ENCODE results near the gene GSK3B. TPM values are rescaled to one million over a fixed set of nuclear protein-coding genes. Genes with fewer than 3 reads are reported as not detected.

Gene GSK3B
- total and polyA plus RNA-seq, 2 experiments from 2014 or later, result 18.1 to 48.8 TPM

GRCh38 chr3:120130656-120131055 lies 36.4 kb upstream of the GSK3B start:
- Histone ChIP-seq H3K4me3 (no peak overlapping the region), H3K79me2 (no peaks in the 10 kb centered on the region), H3K4me2 (no peak overlapping the region), H3K4me1 (ENCODE audit: insufficient read depth) (no peaks in the 10 kb centered on the region), H4K20me1 (ENCODE audit: insufficient read depth, poor library complexity, severe bottlenecking) (no peaks in the 10 kb centered on the region), H2AFZ (no peak overlapping the region), H3K9me3 (ENCODE audit: low read depth) (no peaks in the 10 kb centered on the region), H3K27me3 (no peaks in the 10 kb centered on the region), H3K36me3 (replicated peaks; ENCODE audit: insufficient read depth, low read depth) (no peaks in the 10 kb centered on the region), H3K27ac (no peak overlapping the region), H3K9me2 (replicated peaks; ENCODE audit: insufficient read depth) (no peaks in the 10 kb centered on the region)
- DNase-seq (ENCODE audit: low spot score), result no peak
- no peak for TF ChIP-seq CTCF (IDR thresholded peaks at IDR 0.05; ENCODE audit: poor library complexity)
- no peak for TF ChIP-seq EZH2phosphoT487 (IDR thresholded peaks at IDR 0.05; ENCODE audit: low read depth, severe bottlenecking, unreplicated experiment)
- TF ChIP-seq EZH2 (IDR thresholded peaks at IDR 0.05; ENCODE audit: borderline replicate concordance), result no peak
- WGBS (ENCODE audit: low lambda C conversion rate, missing lambda C conversion rate), result 77% methylated on average over 3 of the region's 3 CpGs

DNA sequence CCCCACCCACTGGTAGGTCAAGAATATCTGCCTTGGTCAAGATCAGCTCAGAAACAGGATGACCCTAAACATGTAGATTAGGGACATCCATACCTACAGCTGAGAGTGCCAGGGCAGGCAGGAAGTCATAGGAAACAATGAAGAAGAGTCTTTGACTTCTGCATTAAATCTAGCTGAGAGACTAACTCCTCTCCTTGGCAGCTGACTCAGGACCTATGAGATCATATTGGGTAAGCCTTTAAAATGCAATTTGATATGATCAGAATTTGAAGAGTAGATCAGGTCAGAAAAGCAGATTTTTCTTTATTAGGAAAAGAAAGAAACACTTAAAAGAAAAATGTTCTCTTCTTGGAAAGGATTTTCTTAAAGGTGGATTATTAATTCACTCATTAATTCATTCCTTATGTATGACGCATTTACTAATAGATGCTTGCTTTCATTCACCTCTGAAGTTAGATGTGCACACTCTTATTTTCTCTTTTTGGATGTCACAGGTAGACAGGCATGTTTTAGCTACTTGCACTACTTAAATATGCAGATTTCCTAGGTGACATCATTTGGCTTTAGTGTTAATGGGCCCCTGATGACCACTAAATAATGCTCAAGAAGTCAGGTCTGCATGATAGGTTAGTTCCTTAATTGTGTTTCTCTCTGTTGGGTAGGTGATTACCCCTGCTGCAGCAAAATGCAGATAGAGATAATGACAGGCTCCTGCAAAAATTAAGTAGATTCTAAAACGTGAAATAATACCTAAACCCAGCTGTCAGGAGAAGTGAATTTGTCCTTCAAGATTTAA lies 35.7 kb upstream of the GSK3B start:
- no peaks in the 10 kb centered on the region for H3K9me2 ChIP-seq (replicated peaks; ENCODE audit: insufficient read depth)
- H3K9me3 ChIP-seq (ENCODE audit: low read depth), result no peaks in the 10 kb centered on the region
- H3K27me3 ChIP-seq, result no peaks in the 10 kb centered on the region
- H4K20me1 ChIP-seq (ENCODE audit: insufficient read depth, poor library complexity, severe bottlenecking), result no peaks in the 10 kb centered on the region
- H3K4me1 ChIP-seq (ENCODE audit: insufficient read depth), result no peaks in the 10 kb centered on the region
- 85% methylated on average over 2 of the region's 2 CpGs for WGBS (ENCODE audit: low lambda C conversion rate, missing lambda C conversion rate)
- DNase-seq (ENCODE audit: low spot score), result no peak
- H3K27ac ChIP-seq, result no peak overlapping the region
- no peaks in the 10 kb centered on the region for H3K36me3 ChIP-seq (replicated peaks; ENCODE audit: insufficient read depth, low read depth)
- no peaks in the 10 kb centered on the region for H3K79me2 ChIP-seq
- no peak overlapping the region for H3K4me2 ChIP-seq
- no peak overlapping the region for H3K4me3 ChIP-seq
- no peak for TF ChIP-seq EZH2phosphoT487 (IDR thresholded peaks at IDR 0.05; ENCODE audit: low read depth, severe bottlenecking, unreplicated experiment)
- no peak for TF ChIP-seq EZH2 (IDR thresholded peaks at IDR 0.05; ENCODE audit: borderline replicate concordance)
- TF ChIP-seq CTCF (IDR thresholded peaks at IDR 0.05; ENCODE audit: poor library complexity), result no peak
- H2AFZ ChIP-seq, result no peak overlapping the region

DNA sequence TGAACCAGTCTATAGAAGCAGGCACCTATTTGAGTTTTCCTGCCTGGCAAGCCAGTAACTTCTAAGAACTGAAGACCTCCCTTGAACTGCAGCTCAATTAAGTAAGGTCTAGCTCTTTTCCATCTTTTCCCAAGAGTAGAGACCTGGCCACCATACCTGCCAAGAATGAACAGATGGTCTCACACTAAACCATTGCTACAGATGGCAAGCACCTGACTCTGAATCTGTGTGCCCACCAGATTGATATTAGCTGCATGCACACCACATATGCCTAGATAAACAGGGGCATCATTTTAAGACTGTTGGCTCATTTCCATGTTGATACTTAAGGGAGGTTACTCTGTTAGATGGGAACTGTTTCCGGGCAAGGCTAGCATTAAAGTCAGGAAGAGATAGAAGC lies 34.8 kb upstream of the GSK3B start:
- no peaks in the 10 kb centered on the region for H3K27me3 ChIP-seq
- WGBS (ENCODE audit: low lambda C conversion rate, missing lambda C conversion rate), result 88% methylated on average over 1 of the region's 1 CpG
- H3K4me1 ChIP-seq (ENCODE audit: insufficient read depth), result no peaks in the 10 kb centered on the region
- H3K4me2 ChIP-seq, result no peak overlapping the region
- H3K27ac ChIP-seq, result no peak overlapping the region
- no peaks in the 10 kb centered on the region for H3K36me3 ChIP-seq (replicated peaks; ENCODE audit: insufficient read depth, low read depth)
- no peaks in the 10 kb centered on the region for H4K20me1 ChIP-seq (ENCODE audit: insufficient read depth, poor library complexity, severe bottlenecking)
- H3K4me3 ChIP-seq, result no peak overlapping the region
- no peak for TF ChIP-seq EZH2 (IDR thresholded peaks at IDR 0.05; ENCODE audit: borderline replicate concordance)
- TF ChIP-seq CTCF (IDR thresholded peaks at IDR 0.05; ENCODE audit: poor library complexity), result no peak
- no peak for TF ChIP-seq EZH2phosphoT487 (IDR thresholded peaks at IDR 0.05; ENCODE audit: low read depth, severe bottlenecking, unreplicated experiment)
- no peaks in the 10 kb centered on the region for H3K9me2 ChIP-seq (replicated peaks; ENCODE audit: insufficient read depth)
- DNase-seq (ENCODE audit: low spot score), result no peak
- no peaks in the 10 kb centered on the region for H3K9me3 ChIP-seq (ENCODE audit: low read depth)
- no peaks in the 10 kb centered on the region for H3K79me2 ChIP-seq
- H2AFZ ChIP-seq, result no peak overlapping the region

Measured in hepatocyte (in vitro differentiated cells).